ENCODE results near the gene SLC25A22.

The SLC25A22 gene

GRCh38 chr11:834371-835316 lies 36.6 kb upstream of the SLC25A22 start:
- peak overlapping the region; percentile 78 for H3K4me3 ChIP-seq (ENCODE audit: low read depth, low read length)

GRCh38 chr11:833849-834311 lies 35.8 kb upstream of the SLC25A22 start:
- no peak for DNase-seq (ENCODE audit: low read depth)
- H3K4me3 ChIP-seq (ENCODE audit: low read depth, low read length), result peak overlapping the region; percentile 78

More at GRCh38 chr11:834371-835316, 36.6 kb upstream of the SLC25A22 start:
- no peak for DNase-seq (ENCODE audit: low read depth)

- no peak for DNase-seq (ENCODE audit: low read depth)
Measured at GRCh38 chr11:833114-833791, 35.2 kb upstream of the SLC25A22 start.

GRCh38 chr11:832529-833113 lies 34.5 kb upstream of the SLC25A22 start, which contains the start of gene CD151:
Gene CD151, plus strand, starts transcription at chr11:832952. Its CDS starts 3,118 bp downstream, at chr11:836070.
- H3K4me3 ChIP-seq (ENCODE audit: low read depth, low read length), result peak within 1 kb of the TSS; percentile 78
- DNase-seq (ENCODE audit: low read depth), result no peak

More at GRCh38 chr11:833114-833791, 35.2 kb upstream of the SLC25A22 start:
- peak overlapping the region; percentile 78 for H3K4me3 ChIP-seq (ENCODE audit: low read depth, low read length)

- no peak for DNase-seq (ENCODE audit: low read depth)
- peak overlapping the region; percentile 48 for H3K4me3 ChIP-seq (ENCODE audit: low read depth, low read length)
Measured at GRCh38 chr11:831961-832528, 34.0 kb upstream of the SLC25A22 start.

- H3K4me3 ChIP-seq (ENCODE audit: low read depth, low read length), result peak overlapping the region; percentile 42
- DNase-seq (ENCODE audit: low read depth), result no peak
Measured at GRCh38 chr11:831118-831864, 33.2 kb upstream of the SLC25A22 start.

GRCh38 chr11:830295-831117 lies 32.4 kb upstream of the SLC25A22 start:
- DNase-seq (ENCODE audit: low read depth), result no peak
- peak overlapping the region; percentile 42 for H3K4me3 ChIP-seq (ENCODE audit: low read depth, low read length)

- DNase-seq (ENCODE audit: low read depth), result no peak
- H3K4me3 ChIP-seq (ENCODE audit: low read depth, low read length), result peak overlapping the region; percentile 42
Measured at GRCh38 chr11:829847-830294, 31.8 kb upstream of the SLC25A22 start.

GRCh38 chr11:829176-829846 lies 31.2 kb upstream of the SLC25A22 start:
- no peak for DNase-seq (ENCODE audit: low read depth)
- peak overlapping the region; percentile 42 for H3K4me3 ChIP-seq (ENCODE audit: low read depth, low read length)

GRCh38 chr11:828506-829175 lies 30.6 kb upstream of the SLC25A22 start:
- no peak overlapping the region for H3K4me3 ChIP-seq (ENCODE audit: low read depth, low read length)
- DNase-seq (ENCODE audit: low read depth), result no peak

GRCh38 chr11:827897-828192 lies 29.8 kb upstream of the SLC25A22 start, which contains the start of gene CRACR2B:
Gene CRACR2B, plus strand, starts transcription at chr11:827919. Its CDS starts 689 bp downstream, at chr11:828608.
- DNase-seq (ENCODE audit: low read depth), result no peak
- peak within 1 kb of the TSS; percentile 29 for H3K4me3 ChIP-seq (ENCODE audit: low read depth, low read length)

GRCh38 chr11:827146-827896 lies 29.2 kb upstream of the SLC25A22 start:
- DNase-seq (ENCODE audit: low read depth), result no peak
- H3K4me3 ChIP-seq (ENCODE audit: low read depth, low read length), result peak overlapping the region; percentile 29

GRCh38 chr11:826836-827145 lies 28.7 kb upstream of the SLC25A22 start:
- peak overlapping the region; percentile 29 for H3K4me3 ChIP-seq (ENCODE audit: low read depth, low read length)
- no peak for DNase-seq (ENCODE audit: low read depth)

GRCh38 chr11:826227-826621 lies 28.1 kb upstream of the SLC25A22 start:
- H3K4me3 ChIP-seq (ENCODE audit: low read depth, low read length), result no peak overlapping the region
- DNase-seq (ENCODE audit: low read depth), result no peak

- no peak overlapping the region for H3K4me3 ChIP-seq (ENCODE audit: low read depth, low read length)
- DNase-seq (ENCODE audit: low read depth), result no peak
Measured at GRCh38 chr11:825366-826226, 27.5 kb upstream of the SLC25A22 start.

- no peak overlapping the region for H3K4me3 ChIP-seq (ENCODE audit: low read depth, low read length)
- DNase-seq (ENCODE audit: low read depth), result no peak
Measured at GRCh38 chr11:824942-825341, 26.9 kb upstream of the SLC25A22 start.
